NT2/D1 (cell line): ENCODE measurements around the gene RUBCN.

Experiments used
- SUZ12 ChIP-seq: IDR thresholded peaks from 2 replicates; pipeline ENCODE4 v1.6.1; 2011; ENCODE audit not compliant: insufficient read length, insufficient read depth; ENCODE audit errors: extremely low read depth
- YY1 ChIP-seq: IDR thresholded peaks from 2 replicates; pipeline ENCODE4 v1.6.1; 2011; ENCODE audit not compliant: insufficient read length, insufficient read depth

GRCh38 chr3:197748597-197749314 is 12.1 kb upstream of the RUBCN start:
- TF ChIP-seq SUZ12 (no peak), YY1 (no peak)
